Islet of Langerhans (tissue), 1 donor: Measurements from ENCODE around the gene ZBTB14.

Source experiments
- FAIRE-seq: peaks from one replicate; lab custom pipeline; 2011; peaks lifted over from hg19 to GRCh38; lab: Jason Lieb, UNC

ZBTB14 gene

GRCh38 chr18:5288517-5288935 lies 7.0 kb downstream of the ZBTB14 start:
- no peak for FAIRE-seq

- FAIRE-seq = no peak
Observed at GRCh38 chr18:5287854-5288253, 7.7 kb downstream of the ZBTB14 start.

- FAIRE-seq = no peak
Observed at GRCh38 chr18:5286525-5286924, 9.0 kb downstream of the ZBTB14 start.

- FAIRE-seq = no peak
Observed at GRCh38 chr18:5285326-5285725, 10.2 kb downstream of the ZBTB14 start.

- FAIRE-seq = no peak
Observed at GRCh38 chr18:5284808-5285207, 10.7 kb downstream of the ZBTB14 start.

GRCh38 chr18:5282770-5283169 lies 12.8 kb downstream of the ZBTB14 start:
- no peak for FAIRE-seq

GRCh38 chr18:5276947-5277346 lies 18.6 kb downstream of the ZBTB14 start:
- FAIRE-seq = no peak

GRCh38 chr18:5275872-5276271 lies 19.7 kb downstream of the ZBTB14 start:
- FAIRE-seq = no peak

- FAIRE-seq = no peak
Observed at GRCh38 chr18:5268874-5269273, 26.7 kb downstream of the ZBTB14 start.

GRCh38 chr18:5266721-5267120 lies 28.8 kb downstream of the ZBTB14 start:
- no peak for FAIRE-seq

GRCh38 chr18:5253910-5254309 lies 41.6 kb downstream of the ZBTB14 start:
- FAIRE-seq = no peak

GRCh38 chr18:5251117-5251516 lies 44.4 kb downstream of the ZBTB14 start:
- FAIRE-seq = no peak

- FAIRE-seq = no peak
Observed at GRCh38 chr18:5250603-5251002, 44.9 kb downstream of the ZBTB14 start.

- FAIRE-seq = no peak
Observed at GRCh38 chr18:5244941-5245340, 50.6 kb downstream of the ZBTB14 start.

- FAIRE-seq = no peak
Observed at GRCh38 chr18:5239447-5239846, 56.1 kb downstream of the ZBTB14 start.
